BE2C (cell line): ENCODE measurements around the gene MEF2A.

Source experiments
- DNase-seq: peaks from one replicate; pipeline ENCODE4 v3.0.0-alpha.2; 2020
- H3K27me3 ChIP-seq: fragments of 250-450 bp; sonication (Bioruptor Pico); 2 replicates; pipeline ENCODE4 v1.5.1; 2020; ENCODE audit warnings: mild to moderate bottlenecking
- H3K36me3 ChIP-seq: fragments of 250-450 bp; sonication (Bioruptor Pico); 2 replicates; pipeline ENCODE4 v1.5.1; 2020; ENCODE audit warnings: mild to moderate bottlenecking
- H3K4me1 ChIP-seq: fragments of 250-450 bp; sonication (Bioruptor Pico); 2 replicates; pipeline ENCODE4 v1.5.1; 2020
- H3K4me3 ChIP-seq: 2 replicates; pipeline ENCODE4 v1.5.1; 2011; ENCODE audit warnings: low read depth, low read length
- H3K9me3 ChIP-seq: fragments of 250-450 bp; sonication (Bioruptor Pico); 2 replicates; pipeline ENCODE4 v1.5.1; 2020
- TF ChIP-seq, protein P1 (sequence below): IDR thresholded peaks from 2 replicates; pipeline ENCODE4 v1.5.1; 2012; ENCODE audit warnings: mild to moderate bottlenecking, low read depth, low read length

Gene MEF2A

GRCh38 chr15:99681990-99682389, 116.2 kb downstream of the MEF2A start:
- TF ChIP-seq, protein P1, sequence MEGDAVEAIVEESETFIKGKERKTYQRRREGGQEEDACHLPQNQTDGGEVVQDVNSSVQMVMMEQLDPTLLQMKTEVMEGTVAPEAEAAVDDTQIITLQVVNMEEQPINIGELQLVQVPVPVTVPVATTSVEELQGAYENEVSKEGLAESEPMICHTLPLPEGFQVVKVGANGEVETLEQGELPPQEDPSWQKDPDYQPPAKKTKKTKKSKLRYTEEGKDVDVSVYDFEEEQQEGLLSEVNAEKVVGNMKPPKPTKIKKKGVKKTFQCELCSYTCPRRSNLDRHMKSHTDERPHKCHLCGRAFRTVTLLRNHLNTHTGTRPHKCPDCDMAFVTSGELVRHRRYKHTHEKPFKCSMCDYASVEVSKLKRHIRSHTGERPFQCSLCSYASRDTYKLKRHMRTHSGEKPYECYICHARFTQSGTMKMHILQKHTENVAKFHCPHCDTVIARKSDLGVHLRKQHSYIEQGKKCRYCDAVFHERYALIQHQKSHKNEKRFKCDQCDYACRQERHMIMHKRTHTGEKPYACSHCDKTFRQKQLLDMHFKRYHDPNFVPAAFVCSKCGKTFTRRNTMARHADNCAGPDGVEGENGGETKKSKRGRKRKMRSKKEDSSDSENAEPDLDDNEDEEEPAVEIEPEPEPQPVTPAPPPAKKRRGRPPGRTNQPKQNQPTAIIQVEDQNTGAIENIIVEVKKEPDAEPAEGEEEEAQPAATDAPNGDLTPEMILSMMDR = no peak
- H3K36me3 ChIP-seq = peaks cover 12% of the 10 kb centered on the region
- no peak overlapping the region for H3K4me3 ChIP-seq
- H3K27me3 ChIP-seq = no peaks in the 10 kb centered on the region
- no peaks in the 10 kb centered on the region for H3K4me1 ChIP-seq
- no peak for DNase-seq
- no peaks in the 10 kb centered on the region for H3K9me3 ChIP-seq

DNA sequence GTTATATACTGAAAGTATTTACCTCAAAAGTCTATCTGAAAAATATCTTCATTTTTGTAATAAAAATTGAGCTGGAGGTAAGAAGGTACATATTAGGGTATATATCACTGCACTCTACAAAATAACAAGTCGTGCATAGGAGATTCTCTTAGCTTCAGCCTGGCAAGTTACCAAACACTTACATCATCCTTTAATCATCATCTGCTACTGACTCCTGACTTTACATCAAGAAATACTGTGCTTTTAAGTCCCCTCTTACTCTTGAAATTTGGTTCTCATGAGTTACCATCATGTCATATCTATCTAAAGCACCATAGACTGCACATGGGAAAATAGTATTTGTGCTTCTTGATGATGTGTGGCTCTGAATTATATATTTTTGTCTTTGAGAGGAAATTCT, 116.7 kb downstream of the MEF2A start:
- Histone ChIP-seq H3K4me3 (no peak overlapping the region), H3K4me1 (no peaks in the 10 kb centered on the region), H3K27me3 (no peaks in the 10 kb centered on the region), H3K36me3 (peaks cover 12% of the 10 kb centered on the region), H3K9me3 (no peaks in the 10 kb centered on the region)
- TF ChIP-seq, protein P1 = no peak
- DNase-seq = no peak

- no peaks in the 10 kb centered on the region for H3K9me3 ChIP-seq
- H3K36me3 ChIP-seq = peaks cover 12% of the 10 kb centered on the region
- H3K4me3 ChIP-seq = no peak overlapping the region
- H3K4me1 ChIP-seq = 0 out of 2 replicates have a peak, but pooled peaks cover 3% of the 10 kb centered on the region
- H3K27me3 ChIP-seq = no peaks in the 10 kb centered on the region
- no peak for DNase-seq
- TF ChIP-seq, protein P1 = no peak
These were observed 117.4 kb downstream of the MEF2A start for GRCh38 chr15:99683000-99683670.

DNA sequence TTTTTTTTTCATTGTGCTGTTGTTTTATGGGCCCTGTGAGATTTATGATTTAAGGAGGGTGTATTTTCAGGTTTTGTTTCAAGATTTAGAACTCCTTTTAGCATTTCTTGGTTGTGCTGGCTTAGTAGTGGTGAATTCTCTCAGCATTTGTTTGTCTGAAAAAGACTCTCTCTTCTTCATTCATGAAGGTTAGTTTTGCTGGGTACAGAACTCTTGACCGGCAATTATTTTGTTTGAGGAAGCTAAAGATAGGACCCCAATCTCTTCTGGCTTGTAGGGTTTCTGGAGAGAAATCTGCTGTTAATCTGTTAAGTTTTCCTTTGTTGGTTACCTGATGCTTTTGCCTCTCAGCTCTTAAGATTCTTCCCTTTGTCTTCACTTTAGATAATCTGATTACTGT, 120.5 kb downstream of the MEF2A start:
- 0 out of 2 replicates have a peak, but pooled peaks cover 3% of the 10 kb centered on the region for H3K4me1 ChIP-seq
- H3K27me3 ChIP-seq = no peaks in the 10 kb centered on the region
- TF ChIP-seq, protein P1 = no peak
- H3K36me3 ChIP-seq = peaks cover 3% of the 10 kb centered on the region
- H3K9me3 ChIP-seq = no peaks in the 10 kb centered on the region
- no peak overlapping the region for H3K4me3 ChIP-seq
- DNase-seq = no peak

DNA sequence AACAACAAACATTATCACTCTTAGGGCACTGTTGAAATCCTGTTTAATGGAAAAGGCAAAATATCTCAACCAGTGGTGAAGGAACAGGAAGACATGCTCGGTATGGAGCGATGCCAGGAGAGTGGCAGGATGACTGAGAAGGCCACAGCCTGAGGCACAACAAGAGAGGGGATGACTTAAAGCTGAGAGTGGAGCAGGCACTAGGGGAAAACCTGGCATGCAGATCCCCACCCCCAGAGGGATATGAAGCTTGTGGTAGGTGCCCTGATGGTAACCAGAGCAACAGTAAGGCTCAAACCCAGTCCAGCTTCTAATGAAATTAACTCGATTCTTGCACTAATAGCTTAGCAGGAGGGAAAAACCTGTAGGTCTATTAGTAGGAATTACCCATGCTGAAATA, 127.0 kb downstream of the MEF2A start:
- Histone ChIP-seq H3K36me3 (no peaks in the 10 kb centered on the region; the same call in 1 of the 2 replicates), H3K9me3 (no peaks in the 10 kb centered on the region), H3K4me3 (peak overlapping the region; percentile 17), H3K27me3 (no peaks in the 10 kb centered on the region), H3K4me1 (peaks cover 18% of the 10 kb centered on the region)
- peak; percentile 90 for DNase-seq
- TF ChIP-seq, protein P1 = no peak

- Histone ChIP-seq H3K36me3 (no peaks in the 10 kb centered on the region; the same call in 1 of the 2 replicates), H3K9me3 (no peaks in the 10 kb centered on the region), H3K4me3 (no peak overlapping the region), H3K4me1 (peaks cover 17% of the 10 kb centered on the region), H3K27me3 (no peaks in the 10 kb centered on the region)
- TF ChIP-seq, protein P1 = no peak
- no peak for DNase-seq
These were observed 130.3 kb downstream of the MEF2A start for GRCh38 chr15:99696096-99696495.
